DND-41 (cell line): Measurements from ENCODE around the gene SPSB3.

ENCODE experiments used
- EZH2 ChIP-seq: IDR thresholded peaks from 3 replicates; pipeline ENCODE4 v1.6.1; 2012; ENCODE audit warnings: borderline replicate concordance, low read depth, mild to moderate bottlenecking, moderate library complexity, low read length, inconsistent platforms; ENCODE audit not compliant: severe bottlenecking
- TF ChIP-seq, protein P1 (sequence below): IDR thresholded peaks from 2 replicates; pipeline ENCODE4 v1.5.1; 2012; ENCODE audit warnings: borderline replicate concordance, low read length, moderate library complexity, mild to moderate bottlenecking; ENCODE audit not compliant: poor library complexity, severe bottlenecking; ENCODE audit errors: extremely low read depth

DNA sequence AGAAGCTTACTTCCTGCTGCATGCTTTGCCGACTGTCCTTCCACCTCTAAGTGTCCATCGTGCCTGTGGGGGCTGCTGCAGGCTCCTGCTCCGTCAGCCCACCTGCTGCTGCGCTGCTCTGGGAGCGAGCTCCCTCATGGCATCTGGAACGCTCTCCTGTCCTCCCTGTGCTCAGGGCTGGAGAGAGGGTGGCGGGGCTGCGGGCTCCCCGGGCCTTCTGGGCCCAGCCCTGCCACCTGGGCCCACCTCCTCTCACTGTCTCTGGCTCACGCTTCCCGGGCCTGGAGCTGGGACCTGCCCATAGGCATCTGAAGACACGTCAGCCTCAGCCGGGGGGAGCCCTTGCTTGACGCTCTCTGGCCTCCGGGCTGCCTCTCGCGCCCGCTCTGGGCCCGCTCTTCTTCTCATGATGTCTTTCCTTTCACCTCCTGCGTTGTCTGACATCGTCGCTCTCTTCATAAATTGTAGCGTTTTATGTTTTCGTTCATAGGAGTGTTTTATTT, 38.0 kb downstream of the SPSB3 start:
- TF ChIP-seq, protein P1, sequence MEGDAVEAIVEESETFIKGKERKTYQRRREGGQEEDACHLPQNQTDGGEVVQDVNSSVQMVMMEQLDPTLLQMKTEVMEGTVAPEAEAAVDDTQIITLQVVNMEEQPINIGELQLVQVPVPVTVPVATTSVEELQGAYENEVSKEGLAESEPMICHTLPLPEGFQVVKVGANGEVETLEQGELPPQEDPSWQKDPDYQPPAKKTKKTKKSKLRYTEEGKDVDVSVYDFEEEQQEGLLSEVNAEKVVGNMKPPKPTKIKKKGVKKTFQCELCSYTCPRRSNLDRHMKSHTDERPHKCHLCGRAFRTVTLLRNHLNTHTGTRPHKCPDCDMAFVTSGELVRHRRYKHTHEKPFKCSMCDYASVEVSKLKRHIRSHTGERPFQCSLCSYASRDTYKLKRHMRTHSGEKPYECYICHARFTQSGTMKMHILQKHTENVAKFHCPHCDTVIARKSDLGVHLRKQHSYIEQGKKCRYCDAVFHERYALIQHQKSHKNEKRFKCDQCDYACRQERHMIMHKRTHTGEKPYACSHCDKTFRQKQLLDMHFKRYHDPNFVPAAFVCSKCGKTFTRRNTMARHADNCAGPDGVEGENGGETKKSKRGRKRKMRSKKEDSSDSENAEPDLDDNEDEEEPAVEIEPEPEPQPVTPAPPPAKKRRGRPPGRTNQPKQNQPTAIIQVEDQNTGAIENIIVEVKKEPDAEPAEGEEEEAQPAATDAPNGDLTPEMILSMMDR = no peak
- TF ChIP-seq EZH2 = no peak
